GM12873 (cell line): ENCODE data around the gene IL18BP.

Experiments
- TF ChIP-seq, protein P1 (sequence below): IDR thresholded peaks from 2 replicates; pipeline ENCODE4 v1.5.1; 2012; ENCODE audit warnings: low read depth, mild to moderate bottlenecking, moderate library complexity, low read length, control low read depth; ENCODE audit not compliant: insufficient read depth; ENCODE audit errors: missing control alignments

IL18BP gene

DNA sequence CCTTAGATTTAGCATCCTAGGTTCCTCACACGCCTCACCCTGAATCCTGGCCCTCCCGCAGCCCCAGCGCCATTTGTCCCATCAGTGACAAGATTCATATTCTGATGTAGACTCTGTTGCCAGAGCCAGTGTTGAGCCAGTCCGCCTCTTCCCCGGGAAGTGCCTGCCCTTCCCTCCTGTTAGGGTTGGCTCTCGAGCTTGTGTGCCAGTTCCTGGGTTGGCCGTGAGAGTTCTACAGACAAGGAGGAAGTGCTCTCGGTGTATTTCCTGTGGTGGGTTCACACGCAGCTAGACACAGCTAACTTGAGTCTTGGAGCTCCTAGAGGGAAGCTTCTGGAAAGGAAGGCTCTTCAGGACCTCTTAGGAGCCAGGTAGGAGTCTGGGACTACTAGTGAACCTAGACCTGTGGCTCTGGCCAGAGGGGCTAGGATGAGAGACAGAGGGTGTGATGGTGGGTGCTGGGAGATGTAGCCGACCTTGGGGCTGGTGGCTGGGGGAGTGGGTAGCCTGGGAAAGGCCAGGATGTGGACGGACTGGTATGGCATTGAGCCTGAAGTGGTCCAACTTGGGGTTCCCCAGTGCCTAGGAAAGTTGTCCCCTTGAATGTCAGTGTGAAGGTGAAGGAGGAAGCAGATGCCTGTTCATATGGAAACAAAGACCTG, at the start of gene IL18BP:
TSS of gene IL18BP (plus strand) at position 261 of the 662 bp plus-strand sequence. CDS start 1,076 bp downstream, outside the sequence.
- TF ChIP-seq, protein P1, sequence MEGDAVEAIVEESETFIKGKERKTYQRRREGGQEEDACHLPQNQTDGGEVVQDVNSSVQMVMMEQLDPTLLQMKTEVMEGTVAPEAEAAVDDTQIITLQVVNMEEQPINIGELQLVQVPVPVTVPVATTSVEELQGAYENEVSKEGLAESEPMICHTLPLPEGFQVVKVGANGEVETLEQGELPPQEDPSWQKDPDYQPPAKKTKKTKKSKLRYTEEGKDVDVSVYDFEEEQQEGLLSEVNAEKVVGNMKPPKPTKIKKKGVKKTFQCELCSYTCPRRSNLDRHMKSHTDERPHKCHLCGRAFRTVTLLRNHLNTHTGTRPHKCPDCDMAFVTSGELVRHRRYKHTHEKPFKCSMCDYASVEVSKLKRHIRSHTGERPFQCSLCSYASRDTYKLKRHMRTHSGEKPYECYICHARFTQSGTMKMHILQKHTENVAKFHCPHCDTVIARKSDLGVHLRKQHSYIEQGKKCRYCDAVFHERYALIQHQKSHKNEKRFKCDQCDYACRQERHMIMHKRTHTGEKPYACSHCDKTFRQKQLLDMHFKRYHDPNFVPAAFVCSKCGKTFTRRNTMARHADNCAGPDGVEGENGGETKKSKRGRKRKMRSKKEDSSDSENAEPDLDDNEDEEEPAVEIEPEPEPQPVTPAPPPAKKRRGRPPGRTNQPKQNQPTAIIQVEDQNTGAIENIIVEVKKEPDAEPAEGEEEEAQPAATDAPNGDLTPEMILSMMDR: no peak

DNA sequence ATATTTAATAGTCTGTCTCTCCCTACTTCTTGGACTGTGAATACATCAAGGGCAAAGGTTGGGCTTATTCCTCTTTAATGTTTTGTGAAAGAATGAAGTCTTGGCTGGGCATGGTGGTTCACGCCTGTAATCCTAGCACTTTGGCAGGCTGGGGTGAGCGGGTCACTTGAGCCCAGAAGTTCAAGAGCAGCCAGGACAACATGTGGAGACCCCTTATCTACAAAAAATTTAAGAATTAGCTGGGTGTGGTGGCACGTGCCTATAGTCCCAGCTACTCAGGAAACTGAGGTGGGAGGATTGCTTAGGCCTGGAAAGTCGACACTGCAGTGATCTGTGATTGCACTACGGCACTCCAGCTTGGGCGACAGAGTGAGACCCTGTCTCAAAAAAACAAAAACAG, 49.7 kb upstream of the IL18BP start:
- TF ChIP-seq, protein P1: no peak

DNA sequence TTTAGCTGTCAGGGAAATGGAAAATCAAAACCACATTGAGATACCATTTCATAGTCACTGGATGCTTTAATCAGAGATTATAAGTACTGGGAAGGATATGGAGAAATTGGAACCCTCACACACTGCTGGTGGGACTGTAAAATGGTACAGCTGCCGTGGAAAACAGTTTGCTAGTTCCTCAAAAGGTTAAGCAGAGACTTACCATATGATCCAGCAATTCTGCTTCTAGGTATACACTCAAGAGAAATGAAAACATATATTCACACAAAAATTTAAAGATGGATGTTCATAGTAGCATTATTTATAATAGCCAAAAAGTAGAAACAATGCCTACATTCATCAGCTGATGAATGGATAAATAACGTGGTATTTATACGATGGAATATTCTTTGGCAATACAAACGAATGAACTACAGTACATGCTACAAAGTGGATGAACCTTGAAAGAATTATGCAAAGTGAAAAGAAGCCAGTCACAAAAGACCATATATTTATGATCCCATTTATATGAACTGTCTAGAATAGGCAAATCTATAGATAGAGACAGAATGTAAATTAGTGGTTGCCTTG, 46.9 kb upstream of the IL18BP start:
- TF ChIP-seq, protein P1: no peak

DNA sequence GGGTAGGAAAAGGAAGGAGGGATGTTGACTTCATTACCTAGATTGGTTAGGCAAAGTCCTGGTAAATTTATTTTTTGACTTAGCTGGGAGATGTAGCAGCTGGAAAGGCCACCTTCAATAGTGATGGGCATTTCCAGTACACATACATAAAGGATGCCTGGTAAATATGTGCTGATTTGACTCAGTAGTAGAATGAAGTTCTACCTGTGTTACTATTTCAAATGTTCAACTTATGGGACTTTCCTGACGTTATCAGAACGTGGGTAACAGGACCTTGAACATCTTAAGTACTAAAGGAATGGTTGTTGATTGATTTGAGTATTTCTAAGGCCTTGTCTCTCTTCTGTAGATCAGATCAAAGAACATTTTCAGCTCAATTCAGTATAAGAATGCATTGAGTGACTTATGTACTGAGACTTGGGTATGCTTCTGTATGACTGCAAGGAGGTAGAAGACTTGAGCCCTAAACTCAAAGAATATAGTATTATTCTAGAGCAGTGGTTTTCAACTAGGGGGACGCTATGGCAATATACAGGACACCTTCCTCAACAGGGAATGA, 42.7 kb upstream of the IL18BP start:
- TF ChIP-seq, protein P1: no peak

DNA sequence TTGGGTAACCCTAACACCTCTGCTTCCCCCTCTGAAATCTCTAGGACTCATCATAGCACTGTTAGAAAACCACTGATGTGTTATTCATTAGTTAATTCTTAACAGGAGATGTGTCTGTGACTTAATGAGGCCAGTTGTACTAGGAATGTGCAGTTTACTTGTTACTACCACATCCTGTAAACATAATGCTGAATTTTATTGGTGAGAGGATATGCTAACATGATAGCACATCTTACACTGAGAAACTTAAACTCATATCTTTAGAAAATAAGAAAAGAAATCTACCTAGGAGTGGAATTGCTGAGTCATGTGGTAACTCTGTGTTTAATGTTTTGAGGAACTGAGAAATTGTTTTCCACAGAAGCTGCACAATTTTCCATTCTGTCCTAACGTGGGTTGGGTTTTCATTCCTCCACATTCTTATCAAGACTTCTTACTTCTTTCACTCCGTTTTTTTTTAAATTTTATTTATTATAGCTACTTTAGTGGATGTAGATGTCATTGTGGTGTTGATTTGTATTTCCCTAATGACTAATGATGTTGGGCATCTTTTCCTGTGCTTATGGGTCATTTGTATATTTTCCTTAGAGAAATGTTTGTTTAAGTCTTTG, 36.2 kb upstream of the IL18BP start:
- TF ChIP-seq, protein P1: no peak

DNA sequence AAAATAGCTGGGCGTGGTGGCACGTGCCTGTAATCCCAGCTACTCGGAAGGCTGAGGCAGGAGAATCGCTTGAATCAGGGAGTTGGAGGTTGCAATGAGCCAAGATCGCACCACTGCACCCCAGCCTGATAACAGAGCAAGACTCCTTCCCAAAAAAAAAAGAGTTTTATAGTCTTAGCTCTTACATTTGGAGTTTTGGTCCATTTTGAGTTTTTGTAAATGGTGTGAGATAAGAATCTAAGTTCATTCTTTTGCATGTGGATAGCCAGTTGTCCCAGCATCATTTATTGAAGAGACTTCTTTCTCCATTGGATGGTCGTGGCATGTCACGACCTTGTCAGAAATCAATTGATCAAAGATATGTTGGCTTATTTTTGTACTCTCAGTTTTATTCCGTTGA, 35.2 kb upstream of the IL18BP start:
- TF ChIP-seq, protein P1: no peak

DNA sequence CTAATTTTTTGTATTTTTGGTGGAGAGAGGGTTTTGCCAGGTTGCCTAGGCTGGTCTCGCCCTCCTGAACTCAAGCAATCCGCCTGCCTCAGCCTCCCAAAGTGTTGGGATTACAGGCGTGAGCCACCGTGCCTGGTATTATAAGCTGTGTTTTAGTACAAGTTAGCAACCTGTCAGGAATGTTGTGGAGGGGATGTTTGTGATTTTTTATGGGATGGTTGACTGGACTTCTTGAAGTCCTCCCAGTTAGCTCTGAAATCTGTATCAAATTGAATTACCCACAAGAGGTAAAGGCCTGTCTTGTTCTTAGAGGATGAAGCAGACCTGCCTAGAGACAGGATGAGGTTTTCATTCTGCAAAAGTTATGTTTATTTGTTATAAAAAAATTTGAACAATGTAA, 34.1 kb upstream of the IL18BP start:
- TF ChIP-seq, protein P1: no peak
